COLO829 (cell line): ENCODE measurements around the gene NMT2.
"Not testable (repeated sequence)": the region's sequence is repeated elsewhere in the genome, so short reads cannot be mapped to it uniquely, and the experiment has no call there.

Experiments
- DNase-seq: peaks from one replicate; pipeline ENCODE4 v3.0.0; 2012; ENCODE audit warnings: low spot score

Gene NMT2

DNA sequence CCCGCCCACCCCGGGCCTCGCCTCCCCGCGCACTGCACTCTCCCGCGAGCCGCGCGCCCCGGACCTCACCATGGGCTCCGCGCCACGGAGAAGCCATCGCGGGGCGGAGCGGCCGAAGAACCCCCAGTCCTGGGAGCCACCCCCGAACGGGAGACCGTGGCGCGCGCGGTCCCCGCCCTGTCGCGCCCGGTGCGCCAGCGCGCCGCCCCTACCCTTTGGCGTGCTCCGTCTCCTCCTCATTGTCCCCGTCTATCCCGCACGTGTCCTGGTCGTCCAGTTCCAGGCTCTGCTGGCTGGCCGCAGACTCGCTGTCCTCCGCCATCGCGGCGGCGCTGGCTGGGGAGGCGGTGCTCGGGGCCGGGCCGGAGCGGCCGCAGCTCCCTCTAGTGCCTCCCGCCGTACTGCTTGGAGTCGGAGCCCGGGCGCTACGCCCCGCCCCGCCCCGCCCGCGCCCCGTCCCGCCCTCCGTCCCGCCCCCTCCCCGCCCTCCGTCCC, at the start of gene NMT2:
NMT2 (minus strand) TSS at position 403 of the 495 bp plus-strand sequence; CDS start at position 322, 81 bp downstream.
- DNase-seq = peak; percentile 86

DNA sequence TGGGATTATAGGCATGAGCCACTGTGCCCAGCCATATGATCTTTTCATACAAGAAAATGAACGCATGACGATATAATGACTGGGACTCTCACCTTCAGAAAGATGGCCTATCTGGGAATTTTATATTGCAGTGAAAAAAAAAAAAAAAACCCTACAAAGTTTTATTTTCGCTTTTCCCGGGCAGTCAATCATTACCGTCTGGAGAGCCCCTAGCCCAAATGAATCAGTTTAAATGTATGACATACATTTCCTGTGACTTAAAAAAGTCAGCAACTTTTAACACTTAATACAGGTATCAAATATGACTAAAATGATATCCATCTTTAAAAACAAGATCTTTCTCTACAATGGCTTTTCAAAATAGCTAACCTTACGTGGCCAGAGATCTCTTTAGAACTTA, 48.2 kb upstream of the NMT2 start:
- no peak for DNase-seq

DNA sequence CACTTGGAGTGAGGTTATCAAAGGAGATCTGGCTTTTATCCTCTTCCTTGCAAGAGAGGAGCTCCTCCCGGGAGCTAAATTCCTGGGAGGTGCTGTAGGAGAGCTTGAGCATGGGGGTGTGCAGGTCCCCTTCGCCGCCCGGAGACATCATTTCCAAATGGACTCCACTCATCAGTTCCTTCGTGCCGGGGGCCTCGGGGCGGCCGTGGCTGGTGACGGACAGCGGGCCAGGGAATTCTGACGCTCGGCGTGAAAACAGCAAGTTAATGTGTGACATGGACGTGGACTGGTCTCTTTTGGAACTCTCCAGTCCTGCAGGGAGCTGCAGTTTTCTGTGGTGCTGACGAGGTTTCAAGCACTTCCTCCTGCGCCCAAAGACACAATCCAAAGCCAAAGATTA, 45.7 kb upstream of the NMT2 start:
- DNase-seq = no peak

DNA sequence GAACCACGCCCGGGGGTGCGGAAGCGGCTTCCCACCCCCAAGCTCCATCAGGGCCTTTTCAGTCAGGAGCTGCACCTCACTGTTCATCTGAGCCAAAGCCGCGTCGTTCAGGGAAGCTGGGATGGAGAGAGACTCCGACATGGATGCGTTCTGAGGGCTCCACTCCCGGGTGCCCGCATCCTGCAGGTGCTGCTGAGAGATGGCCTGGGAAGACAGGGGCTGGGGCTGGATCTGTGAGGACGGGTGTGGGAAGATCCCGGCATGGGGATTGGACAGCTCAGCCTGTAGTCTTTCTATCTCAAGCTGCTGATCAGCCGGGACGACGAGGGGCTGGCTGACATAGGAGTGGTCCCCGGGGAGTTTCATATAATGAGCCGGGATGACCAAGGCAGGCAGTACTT, 45.0 kb upstream of the NMT2 start:
- DNase-seq = no peak

DNA sequence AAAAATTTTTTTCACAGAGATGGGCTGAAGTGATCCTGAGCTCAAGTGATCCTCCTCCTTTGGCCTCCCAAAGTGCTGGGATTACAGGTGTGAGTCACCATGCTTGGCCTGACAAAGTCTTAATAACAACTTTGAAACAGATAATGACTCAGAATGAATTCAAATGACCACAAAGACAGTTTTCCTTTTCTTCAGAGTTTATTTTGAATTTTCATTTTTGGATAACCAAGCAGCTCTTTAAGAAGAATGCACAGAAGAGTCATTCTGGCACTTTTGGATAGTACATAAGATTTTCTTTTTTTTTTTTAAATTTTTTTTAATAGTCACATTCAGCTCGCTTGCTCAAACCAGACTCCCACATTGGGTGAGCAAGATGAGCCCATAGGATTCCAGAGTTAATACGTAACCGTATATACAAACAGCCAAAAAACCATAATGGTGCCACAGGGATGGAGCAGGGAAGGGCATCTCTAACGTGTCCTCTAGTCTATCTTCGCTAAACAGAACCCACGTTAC, 43.0 kb upstream of the NMT2 start:
- DNase-seq = no peak

DNA sequence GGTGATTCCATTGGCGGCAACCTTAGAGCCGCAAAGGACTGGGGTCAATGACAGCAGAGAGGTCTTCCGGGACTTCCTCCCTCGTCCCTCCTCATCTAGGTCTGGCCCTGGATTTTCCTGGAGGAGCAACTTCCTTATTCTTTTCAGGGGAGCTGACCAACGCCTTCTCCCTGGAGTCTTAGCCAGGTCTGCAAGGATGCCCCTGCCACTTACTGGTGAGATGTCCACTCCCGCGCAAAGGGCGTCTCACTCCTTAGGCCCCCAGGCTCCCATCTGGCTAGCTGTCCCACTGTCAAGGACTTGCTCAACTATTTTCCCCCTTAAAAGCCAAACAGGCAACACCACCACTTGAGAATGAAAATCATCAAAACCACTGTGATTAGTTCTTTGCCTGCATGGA, 42.0 kb upstream of the NMT2 start:
- DNase-seq = no peak

DNA sequence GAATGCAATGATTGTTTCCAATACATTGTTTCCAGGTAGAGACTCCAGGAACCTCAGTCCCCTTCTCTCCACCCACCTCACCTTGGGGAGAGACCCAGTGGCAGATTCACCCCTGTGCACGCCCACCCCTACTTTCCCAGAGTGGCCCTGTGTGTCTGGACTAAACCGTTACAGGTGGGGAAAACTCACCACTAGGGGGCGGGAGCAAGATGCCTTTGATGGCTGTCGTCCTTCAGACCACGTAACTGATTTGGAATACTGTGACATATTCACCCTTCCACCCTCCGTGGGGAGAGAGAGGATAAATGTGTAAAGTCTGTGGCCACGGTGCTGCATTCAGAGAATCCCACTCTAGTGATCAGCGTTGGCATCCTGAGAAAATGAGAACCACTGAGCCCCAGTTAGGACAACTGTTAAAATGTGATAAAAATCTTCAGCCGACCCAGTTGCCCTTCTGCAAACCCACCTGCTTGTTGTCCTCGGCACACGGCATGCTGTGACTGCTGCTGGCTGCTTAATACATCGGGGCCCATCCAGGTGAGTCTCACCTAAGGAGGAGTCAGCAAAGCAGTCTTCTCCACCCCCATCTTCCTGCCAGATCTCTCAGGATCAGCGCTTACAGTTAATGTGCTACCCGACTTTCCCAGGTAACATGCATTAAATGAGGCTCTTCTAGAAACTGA, 41.5 kb upstream of the NMT2 start:
- DNase-seq = peak; percentile 55

DNA sequence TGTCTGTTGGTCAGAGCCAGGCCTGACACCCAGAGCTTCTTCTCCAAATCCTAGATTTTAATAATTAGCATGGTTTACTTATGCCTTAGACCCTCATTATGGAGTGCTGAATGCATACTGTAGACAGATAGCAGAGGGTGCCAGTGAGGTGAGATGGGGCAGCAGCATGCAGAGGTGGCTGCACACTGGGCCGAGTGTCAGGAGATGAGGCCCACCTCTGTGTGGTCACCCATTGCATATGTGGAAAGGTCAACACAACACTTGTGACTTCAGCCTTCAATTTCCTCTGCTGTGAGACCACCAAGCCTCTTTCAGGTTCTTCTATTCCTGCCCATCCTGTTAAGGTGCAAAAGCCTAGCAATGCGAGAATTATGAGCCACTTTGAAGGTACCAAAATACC, 39.7 kb upstream of the NMT2 start:
- no peak for DNase-seq

DNA sequence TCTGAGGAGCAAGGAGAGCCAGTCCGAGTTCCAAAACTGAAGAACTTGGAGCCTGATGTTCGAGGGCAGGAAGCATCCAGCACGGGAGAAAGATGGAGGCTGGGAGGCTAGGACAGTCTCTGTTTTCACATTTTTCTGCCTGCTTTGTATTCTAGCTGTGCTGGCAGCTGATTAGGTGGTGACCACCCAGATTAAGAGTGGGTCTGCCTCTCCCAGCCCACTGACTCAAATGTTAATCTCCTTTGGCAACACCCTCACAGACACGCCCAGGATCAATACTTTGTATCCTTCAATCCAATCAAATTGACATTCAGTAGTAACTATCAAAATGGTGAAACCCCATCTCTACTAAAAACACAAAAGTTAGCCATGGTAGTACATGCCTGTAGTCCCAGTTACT, 38.9 kb upstream of the NMT2 start:
- not testable (repeated sequence) for DNase-seq

DNA sequence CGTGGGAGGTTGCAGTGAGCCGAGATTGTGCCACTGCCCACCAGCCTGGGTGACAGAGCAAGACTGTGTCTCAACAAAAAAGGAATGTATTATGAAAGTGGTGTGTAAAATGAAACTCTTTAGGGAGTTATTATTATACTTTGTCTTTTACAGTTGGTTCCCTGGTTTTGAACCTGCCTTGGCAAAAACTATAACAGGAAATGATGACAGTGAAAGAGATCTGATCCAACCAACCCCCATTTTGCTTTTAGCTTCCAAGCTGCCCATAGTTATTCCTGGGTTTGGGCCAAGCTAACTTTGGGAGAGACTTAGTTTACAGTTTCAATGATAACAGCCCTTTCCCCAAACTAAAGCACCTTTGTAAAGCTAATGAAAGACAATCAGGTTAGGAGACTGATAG, 34.1 kb upstream of the NMT2 start:
- DNase-seq = no peak

DNA sequence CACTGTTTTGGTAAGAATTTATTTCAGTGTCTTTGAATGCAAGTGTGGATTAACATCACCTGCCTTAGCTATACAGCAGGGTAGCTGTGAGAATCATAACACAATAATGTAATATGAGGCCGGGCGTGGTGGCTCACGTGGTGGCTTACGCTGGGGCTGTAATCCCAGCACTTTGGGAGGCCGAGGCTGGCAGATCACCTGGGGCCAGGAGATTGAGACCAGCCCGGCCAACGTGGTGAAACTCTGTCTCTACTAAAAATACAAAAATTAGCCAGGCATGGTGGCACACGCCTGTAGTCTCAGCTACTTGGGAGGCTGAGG, 33.8 kb upstream of the NMT2 start:
- DNase-seq = not testable (repeated sequence)

DNA sequence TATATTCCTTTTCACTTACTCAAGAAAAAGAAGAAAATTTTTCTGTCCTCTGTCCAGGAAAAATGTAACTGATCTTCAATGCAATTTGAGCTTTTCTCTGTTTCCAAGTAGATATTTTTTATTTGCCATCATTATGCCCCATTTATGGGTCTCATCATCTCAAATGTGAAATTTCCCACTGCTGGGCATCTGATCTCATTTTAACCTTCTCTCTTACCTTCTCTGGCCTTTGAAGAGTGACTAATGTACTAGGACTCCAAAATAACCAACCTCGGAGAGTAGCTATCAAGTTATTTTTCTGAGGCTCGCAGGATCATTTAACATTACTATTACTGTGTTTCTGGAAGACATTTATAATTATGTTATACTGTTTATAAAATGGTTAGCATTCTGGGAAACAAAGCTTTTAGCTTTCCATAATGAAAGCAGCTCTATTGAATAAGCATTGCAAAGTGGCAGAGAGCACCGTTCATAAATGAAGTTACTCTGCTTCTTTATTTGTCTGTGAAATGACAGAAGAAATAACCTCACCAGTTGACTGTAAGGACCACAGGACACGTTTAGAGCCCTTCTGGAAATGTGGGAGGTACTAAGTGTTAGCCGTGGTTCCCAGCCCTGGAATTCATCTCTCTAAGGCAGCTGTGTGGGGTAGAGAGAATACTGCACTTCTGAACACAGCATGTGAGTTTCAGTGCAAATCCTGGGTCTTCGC, 33.3 kb upstream of the NMT2 start:
- DNase-seq = no peak

DNA sequence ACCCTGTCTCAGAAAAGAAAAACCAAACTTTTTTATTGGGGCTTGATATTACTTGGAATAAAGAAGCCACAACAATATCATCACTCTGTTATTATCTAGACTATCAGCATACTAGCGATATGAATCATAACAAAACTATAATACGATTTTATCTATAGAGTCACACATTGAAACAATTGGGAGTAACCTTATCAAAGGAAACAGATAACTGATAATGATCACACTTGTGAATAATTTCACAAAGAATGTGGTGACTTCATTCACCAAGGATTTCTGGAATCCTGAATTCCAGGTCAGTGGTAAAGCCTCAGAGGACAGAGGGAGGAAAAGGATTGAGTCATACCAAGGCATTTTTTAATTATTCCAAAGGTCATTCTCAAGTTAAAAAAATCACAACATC, 32.1 kb upstream of the NMT2 start:
- DNase-seq = peak; percentile 43

DNA sequence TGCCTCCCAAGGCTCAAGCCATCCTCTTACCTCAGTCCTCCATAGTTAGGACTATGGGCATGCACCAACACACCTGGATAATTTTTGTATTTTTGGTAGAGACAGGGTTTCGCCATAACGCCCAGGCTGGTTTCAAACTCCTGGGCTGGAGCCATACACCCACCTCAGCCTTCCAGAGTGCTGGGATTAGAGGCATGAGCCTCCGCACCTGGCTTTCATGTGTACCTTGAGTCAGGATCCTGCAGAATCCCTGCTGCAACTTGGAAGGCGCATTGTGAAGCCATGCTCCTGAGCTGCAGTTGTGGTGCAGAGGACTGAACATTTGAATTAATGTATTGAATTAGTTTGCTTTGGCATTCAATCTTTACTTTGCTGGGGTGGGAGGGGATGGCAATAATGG, 29.4 kb upstream of the NMT2 start:
- DNase-seq = no peak

DNA sequence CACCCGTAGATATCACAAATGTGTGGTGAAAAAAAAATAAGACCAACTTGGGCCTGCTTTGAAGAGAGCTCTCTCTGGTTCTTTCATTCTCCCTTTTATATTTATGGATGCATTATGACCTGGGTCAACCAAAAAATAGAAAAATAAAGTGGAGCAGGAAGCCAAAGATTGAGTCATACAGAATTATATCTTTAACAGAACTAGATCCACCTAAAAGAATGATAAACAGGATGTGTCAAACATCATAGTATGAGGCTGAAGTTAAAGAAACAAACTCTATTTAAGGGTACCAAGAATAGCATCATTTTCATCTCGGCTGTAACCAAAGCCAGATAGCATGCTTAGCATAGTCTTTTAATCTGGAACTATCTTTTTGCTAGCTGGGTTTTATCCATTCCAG, 28.8 kb upstream of the NMT2 start:
- no peak for DNase-seq

DNA sequence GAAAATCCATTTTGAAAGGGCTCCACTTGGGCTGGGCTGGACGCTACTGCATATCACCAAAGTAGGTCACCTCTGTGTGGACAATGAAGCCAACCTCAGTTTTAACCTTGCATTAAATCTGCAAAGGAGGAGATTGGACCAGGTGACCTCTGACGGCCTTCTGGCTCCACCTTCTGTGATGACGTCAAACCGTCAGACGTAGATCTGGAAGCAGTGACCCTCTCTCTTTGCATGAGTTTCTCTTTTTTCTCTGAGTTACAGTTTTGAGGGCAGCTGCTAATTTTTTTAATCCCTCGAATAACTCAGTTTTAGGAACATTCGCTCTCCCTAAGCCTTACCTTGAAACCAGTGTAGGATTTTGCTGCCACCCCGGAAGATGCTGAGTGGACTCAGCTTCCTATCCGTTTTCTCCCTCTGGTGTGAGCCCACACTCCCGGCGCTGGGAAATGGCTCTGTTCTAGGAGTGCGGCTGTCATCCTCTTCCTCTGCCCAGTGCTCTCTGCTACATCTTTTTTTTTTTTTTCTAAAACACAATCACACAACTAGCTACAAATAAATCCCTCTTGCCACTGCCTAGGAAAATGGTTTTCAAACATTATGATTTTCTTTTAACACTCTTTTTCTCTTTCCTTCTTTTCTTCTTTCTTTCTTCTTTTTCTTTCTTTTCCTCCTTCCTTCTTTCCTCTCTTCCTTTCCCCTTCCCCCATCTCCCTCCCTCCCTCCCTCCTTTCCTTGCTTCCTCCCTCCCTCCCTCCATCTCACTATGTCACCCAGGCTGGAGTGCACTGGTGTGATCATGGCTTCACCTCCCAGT, 27.7 kb upstream of the NMT2 start:
- DNase-seq = no peak

DNA sequence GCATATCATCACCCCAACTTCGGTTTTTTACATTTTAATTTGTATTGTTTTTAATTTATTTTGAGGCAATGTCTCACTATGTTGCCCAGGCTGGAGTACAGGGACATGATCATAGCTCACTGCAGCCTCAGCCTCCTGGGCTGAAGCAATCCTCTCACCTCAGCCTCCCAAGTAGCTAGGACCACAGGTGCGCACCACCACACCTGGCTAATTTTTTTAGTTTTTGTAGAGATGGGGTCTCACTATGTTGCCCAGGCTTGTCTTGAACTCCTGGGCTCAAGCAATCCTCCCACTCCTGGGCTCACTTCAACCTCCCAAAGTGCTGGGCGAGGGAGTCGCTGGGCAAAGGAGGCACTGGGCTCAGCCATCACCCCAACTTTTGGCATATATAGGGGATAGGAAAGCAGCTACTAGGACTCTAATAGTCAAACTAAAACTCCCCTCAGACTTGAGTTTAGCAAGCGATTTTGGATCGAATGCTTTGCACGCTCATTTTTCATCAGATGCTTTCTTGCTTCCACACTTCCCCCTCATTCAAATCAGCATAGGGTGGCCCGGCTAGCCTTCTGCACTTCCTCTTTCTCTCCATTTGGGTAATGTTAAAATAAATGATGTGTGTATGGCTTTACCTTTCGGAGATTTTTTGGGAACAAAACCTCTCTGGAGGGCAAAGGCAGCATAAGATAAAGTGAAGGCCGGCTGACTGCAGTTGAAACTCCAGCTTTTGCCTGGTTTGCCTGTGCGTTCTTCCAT, 20.8 kb upstream of the NMT2 start:
- no peak for DNase-seq

DNA sequence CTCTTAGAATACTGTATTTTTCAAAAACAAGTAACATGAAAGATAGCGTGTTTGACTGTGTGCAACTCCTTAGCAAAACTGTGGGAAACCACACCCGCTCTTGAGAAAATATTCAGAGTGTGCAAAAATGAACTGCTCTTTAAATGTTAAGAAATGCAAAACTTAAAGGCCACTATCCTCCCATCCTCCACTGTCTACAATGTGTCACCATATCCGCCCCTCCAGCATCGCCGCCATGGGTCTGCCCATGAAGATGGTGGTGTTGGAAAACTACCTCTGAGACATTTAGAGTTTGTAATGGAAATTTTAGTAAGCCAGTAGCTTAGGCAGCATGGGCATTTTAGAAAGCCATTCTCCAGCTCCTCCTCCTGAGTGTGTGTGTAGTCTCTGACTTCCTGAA, 20.1 kb upstream of the NMT2 start:
- no peak for DNase-seq

DNA sequence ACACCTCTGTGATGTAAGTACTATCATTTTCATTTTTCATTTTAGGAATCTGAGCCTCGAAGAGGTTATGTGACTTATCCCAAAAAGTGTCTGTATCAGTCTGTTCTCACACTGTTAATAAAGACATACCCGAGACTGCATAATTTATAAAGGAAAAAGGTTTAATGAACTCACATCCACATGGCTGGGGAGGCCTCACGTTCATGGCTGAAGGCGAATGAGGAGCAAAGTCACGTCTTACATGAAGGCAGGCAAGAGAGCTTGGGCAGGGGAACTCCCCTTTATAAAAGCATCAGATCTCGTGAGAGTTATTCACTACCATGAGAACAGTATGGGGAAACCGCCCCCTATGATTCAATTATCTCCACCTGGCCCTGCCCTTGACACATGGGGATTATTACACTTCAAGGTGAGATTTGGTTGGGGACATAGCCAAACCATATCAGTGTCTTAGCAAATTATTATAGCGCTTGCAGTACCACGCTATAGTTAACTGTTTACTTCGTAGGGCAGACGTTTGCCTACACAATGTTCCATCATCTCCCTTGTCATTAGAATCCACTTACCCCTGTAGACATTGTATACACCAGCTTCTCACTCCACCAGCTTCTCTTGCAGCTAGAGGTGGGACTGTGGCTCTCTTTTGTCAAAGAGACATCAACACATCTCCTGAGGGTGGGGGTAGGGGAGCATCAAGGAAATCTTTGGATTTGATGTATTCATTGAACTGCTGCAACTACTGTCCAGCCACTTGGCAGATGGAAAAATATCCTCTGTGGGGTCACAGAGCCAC, 15.4 kb upstream of the NMT2 start:
- DNase-seq = no peak

DNA sequence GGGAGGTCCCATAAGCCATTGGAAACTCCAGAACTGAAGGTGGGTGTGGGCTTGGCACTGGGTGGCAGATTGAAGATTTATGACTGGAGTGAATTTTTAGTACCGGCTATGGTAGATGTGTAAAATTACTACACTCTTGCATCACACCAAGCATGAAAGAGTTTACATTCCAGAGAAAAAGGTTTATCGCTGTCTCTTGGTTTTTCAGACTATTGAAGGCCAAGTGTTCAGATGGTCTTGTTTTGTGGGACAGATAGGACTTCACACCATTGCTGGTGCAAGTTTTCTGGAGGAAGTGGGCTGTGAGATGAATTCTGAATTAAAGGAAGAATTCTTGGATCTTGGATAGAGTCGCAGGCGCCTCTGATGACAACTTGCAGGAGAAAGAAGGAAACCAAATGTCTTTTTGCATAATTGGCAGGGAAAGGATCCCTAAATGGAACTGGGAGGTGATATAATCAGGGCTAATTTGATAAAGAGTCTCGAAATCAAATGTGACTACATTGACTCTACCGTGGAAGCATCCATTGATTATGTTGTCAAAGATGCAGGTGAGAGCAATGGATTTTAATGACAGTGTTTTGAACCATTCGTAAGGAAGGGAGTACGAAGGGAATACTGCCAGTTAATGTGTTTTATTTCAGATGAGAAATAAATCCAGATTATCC, 14.2 kb upstream of the NMT2 start:
- no peak for DNase-seq
